Activated CD8-positive, alpha-beta memory T cell treated with anti-CD3 and anti-CD28 coated beads, Interleukin-2, amount 10 ng/mL, durations not matched to agents 7 days and 5 days (primary cell): ENCODE measurements around the gene TMC4. TPM values are rescaled to one million over a fixed set of nuclear protein-coding genes. Genes with fewer than 3 reads are reported as not detected.

Source experiments
- ATAC-seq: fragments of 150-1000 bp; cut with Tn5 transposase; one replicate; pipeline ENCODE4 v1.10.0; 2021; ENCODE audit warnings: moderate library complexity
- CTCF ChIA-PET: fragments of 350-600 bp; sonication (Branson Sonifier 250); formaldehyde crosslinking; loops from one replicate; lab custom pipeline; 2021; ENCODE audit warnings: antibody characterized with exemption; lab: Charles Lee
- DNase-seq: peaks from one replicate; pipeline ENCODE4 v3.0.0-alpha.2; 2020
- H3K27ac Mint-ChIP-seq: one replicate; pipeline ENCODE4 v1.8.0; 2021; ENCODE audit warnings: mild to moderate bottlenecking, mixed read lengths
- H3K27me3 Mint-ChIP-seq: one replicate; pipeline ENCODE4 v1.8.0; 2021; ENCODE audit warnings: mixed read lengths
- H3K36me3 Mint-ChIP-seq: one replicate; pipeline ENCODE4 v1.8.0; 2021; ENCODE audit warnings: mild to moderate bottlenecking, mixed read lengths
- H3K4me1 Mint-ChIP-seq: one replicate; pipeline ENCODE4 v1.8.0; 2021; ENCODE audit warnings: mixed read lengths
- H3K4me3 Mint-ChIP-seq: one replicate; pipeline ENCODE4 v1.8.0; 2021; ENCODE audit warnings: mild to moderate bottlenecking, moderate library complexity, mixed read lengths
- H3K9me3 Mint-ChIP-seq: one replicate; pipeline ENCODE4 v1.8.0; 2022; ENCODE audit warnings: low read depth, mixed read lengths
- total RNA-seq, 2 experiments: library from RNA; stranded (reverse); gene quantifications; one replicate each; pipeline ENCODE4 v1.2.3, GENCODE V29; 2021

Gene TMC4
- total RNA-seq, 2 experiments from 2014 or later: 0.89 to 1.3 TPM

- H3K4me1 Mint-ChIP-seq: peaks cover 41% of the 10 kb centered on the region
- H3K27me3 Mint-ChIP-seq: no peaks in the 10 kb centered on the region
- no peak for ATAC-seq
- H3K4me3 Mint-ChIP-seq: peak overlapping the region; percentile 80
- no peaks in the 10 kb centered on the region for H3K9me3 Mint-ChIP-seq
- H3K27ac Mint-ChIP-seq: peak overlapping the region; percentile 87
- peaks cover 9% of the 10 kb centered on the region for H3K36me3 Mint-ChIP-seq
- peak; percentile 58 for DNase-seq
- CTCF ChIA-PET: interaction anchor here (0.8 to 3.0 kb wide), 3 partner anchors 12 to 127 kb away, joined by 3 to 17 read pairs (median 4); partner anchors contain the start of gene LENG1
These were observed 34.3 kb downstream of the TMC4 start for GRCh38 chr19:54138489-54139256.

- Mint-ChIP-seq H3K27ac (peak within 1 kb of the TSS; percentile 90), H3K9me3 (no peaks in the 10 kb centered on the region), H3K27me3 (no peaks in the 10 kb centered on the region), H3K36me3 (peaks cover 4% of the 10 kb centered on the region), H3K4me3 (peak within 1 kb of the TSS; percentile 80), H3K4me1 (peaks cover 41% of the 10 kb centered on the region)
- CTCF ChIA-PET: interaction anchor here (1.0 to 3.0 kb wide), 9 partner anchors 11 to 286 kb away, joined by 3 to 17 read pairs (median 4); partner anchors contain the start of genes LENG1, MBOAT7, NDUFA3 and PRPF31
- DNase-seq (peak; percentile 60), ATAC-seq (no peak)
These were observed 35.1 kb downstream of the TMC4 start, which contains the start of gene CNOT3 for GRCh38 chr19:54137699-54138488. CNOT3 (plus strand) TSS chr19:54137762; CDS start chr19:54142979, 5,217 bp downstream.

- no peaks in the 10 kb centered on the region for H3K36me3 Mint-ChIP-seq
- H3K27ac Mint-ChIP-seq: peak overlapping the region; percentile 90
- CTCF ChIA-PET: interaction anchor here (0.6 to 3.0 kb wide), 12 partner anchors 12 to 285 kb away, joined by 3 to 17 read pairs (median 4); partner anchors contain the start of genes LENG1, MBOAT7, NDUFA3 and PRPF31
- DNase-seq: peak; percentile 100
- H3K27me3 Mint-ChIP-seq: no peaks in the 10 kb centered on the region
- H3K4me3 Mint-ChIP-seq: peak overlapping the region; percentile 80
- H3K9me3 Mint-ChIP-seq: no peaks in the 10 kb centered on the region
- peaks cover 40% of the 10 kb centered on the region for H3K4me1 Mint-ChIP-seq
- peak; percentile 87 for ATAC-seq
These were observed 35.9 kb downstream of the TMC4 start for GRCh38 chr19:54136864-54137698.

GRCh38 chr19:54136086-54136863, 36.7 kb downstream of the TMC4 start:
- Mint-ChIP-seq H3K9me3 (no peaks in the 10 kb centered on the region), H3K27me3 (no peaks in the 10 kb centered on the region), H3K36me3 (no peaks in the 10 kb centered on the region), H3K4me3 (peak overlapping the region; percentile 80), H3K27ac (peak overlapping the region; percentile 90), H3K4me1 (peaks cover 35% of the 10 kb centered on the region)
- ATAC-seq: no peak
- CTCF ChIA-PET: interaction anchor here (0.6 to 3.0 kb wide), 10 partner anchors 13 to 53 kb away, joined by 3 to 17 read pairs (median 4); partner anchors contain the start of genes LENG1, MBOAT7, NDUFA3 and PRPF31
- peak; percentile 49 for DNase-seq

GRCh38 chr19:54133957-54134590, 38.9 kb downstream of the TMC4 start:
- no peak overlapping the region for H3K27ac Mint-ChIP-seq

GRCh38 chr19:54133312-54133956, 39.5 kb downstream of the TMC4 start:
- CTCF ChIA-PET: interaction anchor here (1.0 kb wide), 1 partner anchor 10 kb away, joined by 3 read pairs; no protein-coding TSS in a partner anchor
- H3K36me3 Mint-ChIP-seq: peaks cover 3% of the 10 kb centered on the region
- ATAC-seq (no peak), DNase-seq (no peak)
- H3K9me3 Mint-ChIP-seq: no peaks in the 10 kb centered on the region
- H3K4me1 Mint-ChIP-seq: peaks cover 12% of the 10 kb centered on the region
- no peak overlapping the region for H3K4me3 Mint-ChIP-seq
- H3K27ac Mint-ChIP-seq: no peak overlapping the region
- no peaks in the 10 kb centered on the region for H3K27me3 Mint-ChIP-seq

More at GRCh38 chr19:54133957-54134590, 38.9 kb downstream of the TMC4 start:
- Mint-ChIP-seq H3K4me1 (peaks cover 18% of the 10 kb centered on the region), H3K4me3 (no peak overlapping the region), H3K9me3 (no peaks in the 10 kb centered on the region), H3K36me3 (peaks cover 1% of the 10 kb centered on the region), H3K27me3 (no peaks in the 10 kb centered on the region)
- DNase-seq: no peak
- CTCF ChIA-PET: no interaction called here
- no peak for ATAC-seq

GRCh38 chr19:54129617-54129996, 43.4 kb downstream of the TMC4 start:
- H3K27me3 Mint-ChIP-seq: no peaks in the 10 kb centered on the region
- H3K9me3 Mint-ChIP-seq: no peaks in the 10 kb centered on the region
- H3K36me3 Mint-ChIP-seq: peaks cover 8% of the 10 kb centered on the region
- H3K27ac Mint-ChIP-seq: no peak overlapping the region
- CTCF ChIA-PET: no interaction called here
- no peak overlapping the region for H3K4me3 Mint-ChIP-seq
- no peak for DNase-seq
- H3K4me1 Mint-ChIP-seq: no peaks in the 10 kb centered on the region
- ATAC-seq: no peak

- no peaks in the 10 kb centered on the region for H3K27me3 Mint-ChIP-seq
- H3K4me1 Mint-ChIP-seq: no peaks in the 10 kb centered on the region
- no peak overlapping the region for H3K4me3 Mint-ChIP-seq
- peaks cover 8% of the 10 kb centered on the region for H3K36me3 Mint-ChIP-seq
- H3K27ac Mint-ChIP-seq: no peak overlapping the region
- DNase-seq: no peak
- CTCF ChIA-PET: no interaction called here
- no peak for ATAC-seq
- H3K9me3 Mint-ChIP-seq: no peaks in the 10 kb centered on the region
These were observed 44.0 kb downstream of the TMC4 start for GRCh38 chr19:54128796-54129616.

GRCh38 chr19:54128441-54128725, 44.6 kb downstream of the TMC4 start:
- H3K36me3 Mint-ChIP-seq: peaks cover 8% of the 10 kb centered on the region
- no peak overlapping the region for H3K4me3 Mint-ChIP-seq
- H3K4me1 Mint-ChIP-seq: no peaks in the 10 kb centered on the region
- no peak overlapping the region for H3K27ac Mint-ChIP-seq
- no peak for DNase-seq
- CTCF ChIA-PET: no interaction called here
- no peak for ATAC-seq
- no peaks in the 10 kb centered on the region for H3K9me3 Mint-ChIP-seq
- H3K27me3 Mint-ChIP-seq: no peaks in the 10 kb centered on the region

GRCh38 chr19:54127688-54128440, 45.1 kb downstream of the TMC4 start:
- no peaks in the 10 kb centered on the region for H3K4me1 Mint-ChIP-seq
- H3K4me3 Mint-ChIP-seq: no peak overlapping the region
- peaks cover 8% of the 10 kb centered on the region for H3K36me3 Mint-ChIP-seq
- H3K27ac Mint-ChIP-seq: no peak overlapping the region
- DNase-seq (no peak), ATAC-seq (no peak)
- no peaks in the 10 kb centered on the region for H3K9me3 Mint-ChIP-seq
- CTCF ChIA-PET: no interaction called here
- no peaks in the 10 kb centered on the region for H3K27me3 Mint-ChIP-seq
